Stimulated activated CD4-positive, alpha-beta T cell treated with anti-CD3 and anti-CD28 coated beads, Interleukin-1b, Interleukin-23, amount 100 ng/mL, for 1 hour (primary cell): Measurements from ENCODE around the gene ALPL.

ENCODE experiments used
- DNase-seq, 2 donors: peaks; one replicate each; pipeline ENCODE4 v3.0.0-alpha.2; 2020; ENCODE audit warnings: low read depth in 2 of 2

ALPL gene

DNA sequence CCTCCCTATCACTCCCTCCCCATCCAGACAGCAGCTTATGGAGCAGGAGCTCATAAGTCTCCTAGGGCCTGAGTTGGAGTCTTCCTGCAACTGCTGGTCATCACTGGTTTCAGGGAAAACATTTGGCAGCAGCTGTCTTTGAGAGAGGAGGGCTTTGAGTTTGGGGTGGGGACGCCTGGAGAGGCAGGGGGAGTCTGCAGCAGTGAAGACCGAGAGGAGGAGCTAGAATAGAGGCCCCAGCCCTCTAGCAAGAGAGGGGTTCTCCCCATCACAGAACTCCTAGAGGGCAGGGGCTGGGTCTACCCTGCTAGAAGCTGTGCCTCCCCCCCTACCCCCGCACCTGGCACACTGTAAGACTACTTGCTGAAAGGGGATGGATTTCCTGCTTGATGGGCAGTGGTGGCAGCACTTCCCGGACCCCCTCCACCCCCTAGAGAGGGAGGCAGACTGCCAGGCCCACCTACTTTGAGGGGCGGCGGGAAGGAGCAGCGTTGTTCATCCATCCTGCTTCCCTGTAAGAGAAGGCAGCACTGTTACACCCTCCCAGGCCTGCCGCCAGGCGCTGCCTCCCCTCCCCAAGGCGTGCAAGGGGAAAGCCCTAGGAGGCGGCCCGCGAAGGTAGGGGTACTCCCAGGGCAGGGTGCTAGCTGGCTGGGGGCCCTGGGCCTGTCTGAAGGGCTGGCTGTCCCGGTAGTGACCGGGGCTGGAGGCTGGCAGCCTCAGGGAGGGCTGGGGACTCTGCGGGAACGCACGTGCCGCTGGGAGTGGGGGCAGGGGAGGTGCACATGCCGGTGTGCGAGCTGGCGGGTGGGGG is 109.5 kb downstream of the ALPL start:
- no peak for DNase-seq

DNA sequence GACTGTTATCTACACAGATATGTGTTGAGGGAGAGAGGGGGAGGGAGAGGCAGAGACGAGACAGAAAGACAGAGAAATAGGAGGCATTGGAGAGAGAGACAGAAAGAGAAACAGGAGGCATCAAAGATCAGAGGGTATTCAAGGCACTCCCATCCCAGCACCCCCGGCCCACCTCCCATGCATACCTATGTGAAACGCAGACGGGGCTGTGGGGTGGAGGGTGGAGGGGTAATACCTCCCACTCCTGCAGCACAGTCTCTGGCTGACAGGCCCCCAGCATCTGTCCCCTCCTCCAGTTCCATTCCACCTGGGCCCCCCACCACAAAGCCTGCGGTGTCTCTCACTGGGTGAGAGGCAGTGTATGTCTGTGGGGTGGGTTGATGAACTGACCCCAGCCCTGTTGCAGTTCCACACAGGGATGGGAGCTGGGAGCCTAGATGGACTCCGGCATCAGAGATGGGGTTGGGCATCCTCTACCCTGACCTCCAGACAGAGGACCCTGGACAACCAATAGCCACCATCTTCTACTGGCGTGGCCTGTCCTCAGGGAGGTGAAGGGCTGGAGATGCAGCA is 110.2 kb downstream of the ALPL start:
- no peak for DNase-seq

DNA sequence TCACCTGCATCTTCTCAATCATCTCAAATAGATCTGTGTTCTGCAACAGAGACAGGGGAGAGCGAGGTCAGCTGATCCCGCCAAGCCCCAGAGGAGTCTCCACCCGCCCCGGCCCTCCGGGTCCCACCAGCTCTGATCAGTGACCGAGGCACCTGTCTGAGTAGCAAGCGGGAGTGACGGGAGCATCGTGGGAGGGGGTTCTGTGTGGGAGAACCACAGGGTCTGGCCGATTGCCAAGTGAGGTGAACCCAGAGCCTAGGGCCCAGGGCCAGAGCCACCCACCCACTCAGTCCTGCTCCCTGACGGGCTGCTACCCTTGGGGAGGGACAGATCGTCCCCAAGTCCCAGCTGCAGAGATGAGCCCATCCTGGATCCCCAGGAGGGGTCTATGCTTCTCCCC is 110.8 kb downstream of the ALPL start:
- no peak for DNase-seq

DNA sequence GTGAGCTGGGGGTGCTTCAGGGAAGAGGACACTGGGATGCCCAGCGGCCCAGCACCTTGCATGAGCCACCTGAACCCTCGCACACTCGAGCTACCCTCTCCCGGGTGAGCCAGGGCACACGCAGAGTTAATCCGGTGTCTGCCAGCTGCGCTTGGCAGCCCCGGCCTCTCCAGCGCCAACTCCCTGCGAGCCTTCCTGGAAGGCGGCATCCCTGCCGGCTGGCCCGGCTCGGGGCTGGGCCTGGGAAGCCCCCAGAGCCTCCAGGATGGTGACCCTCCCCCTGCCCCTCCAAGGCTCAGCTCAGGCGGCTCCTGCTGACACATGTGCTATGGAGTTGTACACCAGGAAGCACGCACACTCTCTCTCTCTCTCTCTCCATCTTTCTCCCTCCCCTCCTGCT is 111.3 kb downstream of the ALPL start:
- DNase-seq = no peak

DNA sequence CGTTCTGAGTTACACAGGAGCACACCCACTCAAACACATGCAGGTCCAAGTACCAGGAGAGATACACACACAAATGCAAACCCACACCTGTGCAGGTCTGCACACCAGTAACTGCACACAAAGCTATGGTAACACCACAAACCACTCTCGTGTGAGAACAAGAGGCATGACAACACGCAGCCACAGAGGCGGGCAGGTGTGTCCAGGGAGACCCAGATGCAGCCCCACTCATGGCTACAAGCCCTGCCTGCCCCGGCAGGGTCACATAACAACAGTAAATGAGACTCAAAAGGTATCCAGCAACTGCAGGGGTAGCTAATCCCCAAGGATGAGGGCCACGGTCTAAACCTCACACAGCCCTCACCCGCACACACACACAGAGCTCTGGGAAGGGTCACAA is 111.8 kb downstream of the ALPL start:
- DNase-seq = no peak

DNA sequence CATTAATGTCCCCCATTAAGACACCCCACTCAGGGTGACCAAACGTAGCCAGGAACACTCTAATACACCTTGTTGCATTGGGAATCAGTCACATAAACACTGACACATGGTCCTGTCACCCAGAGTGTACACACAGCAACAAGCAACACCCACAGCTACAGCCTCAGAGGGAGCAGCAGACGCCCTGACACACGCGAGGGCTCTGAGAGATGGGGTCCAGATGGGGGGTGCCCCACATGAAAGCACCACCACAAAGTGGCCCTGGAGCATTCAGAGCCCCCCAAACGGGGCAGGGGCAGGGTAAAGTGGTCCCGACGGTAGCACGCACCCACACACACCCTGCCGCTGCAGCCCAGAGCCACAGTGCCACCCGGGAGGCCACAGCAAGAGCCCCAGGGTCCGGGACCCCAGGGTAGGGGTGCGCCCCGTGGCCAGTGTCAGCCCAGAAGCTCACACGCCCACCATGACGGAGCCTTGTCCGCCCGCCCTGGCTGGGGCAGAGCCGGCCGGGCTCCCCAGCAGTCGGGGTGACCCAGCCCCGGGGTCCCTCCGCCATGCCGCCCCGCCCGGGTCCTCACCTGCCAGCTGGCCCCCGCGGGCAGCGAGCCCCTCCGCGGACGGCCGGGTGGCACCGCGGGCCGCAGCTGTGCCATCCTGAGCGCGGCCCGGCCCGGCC is 112.7 kb downstream of the ALPL start:
- no peak for DNase-seq

DNA sequence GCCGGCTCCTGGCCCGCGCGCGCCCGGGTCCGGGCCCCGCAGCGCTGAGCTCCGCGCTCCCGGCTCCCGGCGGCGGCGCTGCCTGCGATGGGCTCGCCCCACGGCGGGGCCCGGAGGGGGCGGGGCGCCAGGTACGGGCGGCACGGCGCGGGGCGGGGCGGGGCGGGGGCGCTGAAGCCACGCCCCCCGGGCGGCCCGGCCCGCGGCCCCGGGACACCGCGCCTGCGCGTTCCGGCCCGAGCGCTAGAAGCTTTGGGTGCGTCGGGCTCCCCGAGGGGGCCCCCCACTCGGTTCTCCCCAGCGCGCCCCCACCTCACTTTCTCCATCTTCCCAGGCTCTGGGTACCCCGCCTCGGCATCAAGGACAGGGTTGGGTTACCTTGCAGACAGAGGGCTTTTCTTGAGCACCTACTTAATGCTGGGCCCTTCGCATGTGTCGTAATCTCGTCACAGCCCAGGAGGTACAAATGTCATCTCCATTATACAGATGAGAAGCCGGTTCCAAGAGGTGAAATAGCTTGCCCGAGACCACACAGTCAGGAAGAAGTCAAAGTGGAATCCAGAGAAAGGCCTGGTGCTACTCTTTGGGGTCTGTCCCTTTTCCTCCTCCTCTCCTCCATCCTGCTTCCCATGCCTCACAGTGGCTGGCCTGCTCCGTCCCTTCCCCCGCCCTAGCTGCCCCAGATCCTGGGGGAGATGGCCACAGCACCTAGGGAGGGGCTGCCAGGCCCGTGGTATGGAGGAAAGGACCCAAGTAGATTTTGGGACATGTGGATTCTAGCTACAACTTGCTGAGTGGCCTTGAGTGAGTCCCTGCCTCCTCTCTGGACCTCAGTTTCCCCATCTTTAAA is 113.5 kb downstream of the ALPL start:
- peak in 1 of 2 donors; percentile 30 for DNase-seq

DNA sequence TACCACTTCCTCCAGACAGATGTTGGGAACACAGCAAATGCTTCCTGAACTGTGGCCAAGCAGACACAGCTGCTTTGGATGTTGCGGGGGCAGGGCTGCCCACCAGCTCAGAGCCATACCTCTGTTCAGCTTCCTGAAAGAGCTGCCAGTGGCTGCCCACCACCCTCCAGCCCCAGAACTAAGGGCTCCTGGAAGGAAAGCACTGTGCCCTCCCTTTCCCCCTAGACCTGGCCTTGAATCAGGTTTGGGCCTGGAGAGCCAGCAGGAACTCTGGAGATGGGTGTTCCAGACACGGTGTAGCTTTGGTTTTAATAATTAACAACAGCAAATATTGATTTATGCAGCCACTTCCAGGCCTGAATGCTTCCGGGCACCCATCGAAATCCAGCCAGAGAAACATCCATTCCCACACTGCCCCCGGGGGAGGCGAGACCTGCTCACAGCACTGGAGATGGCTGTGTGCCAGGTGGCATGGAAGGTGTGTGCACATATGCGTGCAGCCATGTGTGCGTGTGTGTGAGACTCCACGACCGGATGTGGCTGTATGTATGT is 114.3 kb downstream of the ALPL start:
- no peak for DNase-seq

DNA sequence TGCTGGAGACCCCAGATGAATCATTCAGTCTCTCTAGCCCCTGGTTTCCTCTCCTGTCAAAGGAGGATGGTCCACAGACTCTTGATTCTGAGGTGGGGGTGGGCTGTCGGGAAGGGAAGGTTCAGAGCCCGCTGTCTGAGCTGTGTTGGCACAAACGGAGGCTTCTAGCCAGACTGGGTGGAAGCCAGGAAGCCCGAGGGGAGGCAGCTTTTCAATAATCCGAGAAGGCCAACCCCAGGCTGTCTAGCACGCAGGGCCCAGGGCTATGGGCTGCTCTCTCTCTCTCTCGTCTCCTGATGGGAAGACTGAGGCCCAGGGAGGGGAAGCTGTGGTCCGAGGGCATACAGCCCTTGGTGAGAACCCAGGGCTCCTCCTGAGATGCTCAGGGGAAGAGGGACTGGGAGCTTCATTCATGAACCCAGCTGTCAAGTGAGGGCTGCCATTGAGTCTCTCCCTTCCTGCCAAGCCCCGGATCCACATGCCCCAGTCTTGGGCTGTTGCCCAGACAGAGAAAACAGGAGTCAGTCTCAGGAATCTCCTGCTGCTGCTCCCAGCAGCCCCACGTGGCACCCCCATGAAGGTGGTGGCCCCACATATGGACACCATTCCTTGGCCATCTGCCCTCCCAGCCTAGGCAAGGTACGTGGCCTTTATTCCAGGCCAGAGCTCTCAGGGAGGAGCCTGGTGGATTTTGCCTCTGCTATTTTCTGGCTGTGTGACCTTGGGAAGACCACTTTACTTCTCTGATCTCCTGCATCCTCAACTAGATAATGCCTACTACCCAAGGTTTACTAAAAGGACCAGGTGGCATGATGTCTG is 115.6 kb downstream of the ALPL start:
- DNase-seq = no peak

DNA sequence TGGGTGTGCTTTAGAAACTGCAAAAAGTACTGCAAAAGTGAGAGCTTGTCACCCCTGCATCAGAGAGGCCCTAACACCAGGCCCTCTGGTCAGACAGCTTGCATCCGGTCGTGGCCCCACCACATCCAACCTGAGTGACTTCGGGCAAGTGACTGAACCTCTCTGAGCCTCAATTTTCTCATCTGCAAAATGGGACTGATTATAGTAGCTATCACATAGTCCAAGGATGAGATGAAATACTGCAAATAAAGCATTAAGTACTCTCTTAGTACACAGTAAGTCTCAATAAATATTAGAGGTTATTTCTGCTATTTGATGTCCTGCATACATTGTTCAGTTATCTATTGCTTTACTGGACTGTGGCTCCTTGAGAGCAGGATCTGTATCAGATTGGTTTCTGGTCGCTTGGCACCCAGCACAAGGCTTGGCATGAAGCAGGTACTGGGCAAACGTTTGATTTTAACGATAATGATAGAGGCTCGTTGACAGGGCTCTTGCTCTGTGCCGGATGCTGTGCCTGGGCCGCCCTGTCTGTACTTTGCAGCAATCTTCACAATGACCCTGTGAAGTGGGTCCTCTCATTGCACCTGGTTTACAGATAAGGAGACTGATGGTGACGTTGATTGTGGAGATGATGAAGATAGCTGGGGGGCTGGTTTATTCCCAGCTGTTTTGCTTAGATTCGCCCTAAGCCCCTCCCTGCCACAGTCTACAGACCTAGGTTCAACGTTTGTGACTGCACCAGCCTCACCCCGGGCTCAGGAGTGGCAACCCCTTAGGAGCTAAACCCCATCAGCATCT is 116.4 kb downstream of the ALPL start:
- DNase-seq = no peak

DNA sequence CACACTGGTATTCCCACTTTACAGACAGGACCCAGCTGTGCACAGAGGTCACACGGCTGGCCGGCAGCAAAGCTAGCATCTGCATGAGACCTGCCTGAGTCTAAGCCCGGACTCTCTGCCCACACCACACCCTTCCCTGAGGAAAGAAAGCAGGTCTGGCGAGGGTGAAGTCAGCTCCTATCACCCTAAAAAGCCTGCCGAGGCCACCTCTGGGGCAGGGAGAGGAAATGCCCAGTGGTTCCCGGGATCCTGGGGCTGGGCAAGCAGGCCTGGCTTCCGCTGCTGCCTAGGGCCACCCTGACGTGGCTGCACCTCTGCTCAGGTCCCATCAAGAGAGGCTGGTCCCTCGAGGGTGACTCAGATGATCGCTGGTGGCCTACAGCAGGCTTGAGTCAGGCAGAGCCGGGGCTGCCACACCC is 117.7 kb downstream of the ALPL start:
- no peak for DNase-seq
